IPS DF 4.7 (cell line): ENCODE measurements around the gene MLH3.
"Not testable (repeated sequence)": the region's sequence is repeated elsewhere in the genome, so short reads cannot be mapped to it uniquely, and the experiment has no call there.

Experiments
- DNase-seq: peaks from one replicate; pipeline ENCODE4 v3.0.0-alpha.2; 2013; ENCODE audit warnings: low spot score; ENCODE audit errors: extremely low read depth

The MLH3 gene

DNA sequence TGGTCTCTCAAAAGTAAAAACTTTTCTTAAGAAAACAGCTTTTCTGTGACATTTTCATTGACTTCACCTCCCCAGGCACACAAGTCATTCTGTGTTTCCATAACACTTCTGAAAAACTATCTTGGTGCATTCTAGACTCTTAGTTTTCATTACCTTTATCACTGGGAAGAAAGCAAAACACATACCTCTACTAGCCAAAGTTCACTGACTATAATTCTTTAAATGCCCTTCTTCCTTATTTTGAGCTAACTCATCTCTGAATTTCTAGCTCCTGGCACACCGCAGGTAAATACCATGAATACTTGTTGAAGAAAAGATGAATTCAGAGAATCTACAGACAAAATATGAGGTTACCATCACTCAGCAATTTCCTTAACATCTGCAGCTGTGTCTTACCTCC is 21.1 kb downstream of the MLH3 start:
- DNase-seq = no peak

DNA sequence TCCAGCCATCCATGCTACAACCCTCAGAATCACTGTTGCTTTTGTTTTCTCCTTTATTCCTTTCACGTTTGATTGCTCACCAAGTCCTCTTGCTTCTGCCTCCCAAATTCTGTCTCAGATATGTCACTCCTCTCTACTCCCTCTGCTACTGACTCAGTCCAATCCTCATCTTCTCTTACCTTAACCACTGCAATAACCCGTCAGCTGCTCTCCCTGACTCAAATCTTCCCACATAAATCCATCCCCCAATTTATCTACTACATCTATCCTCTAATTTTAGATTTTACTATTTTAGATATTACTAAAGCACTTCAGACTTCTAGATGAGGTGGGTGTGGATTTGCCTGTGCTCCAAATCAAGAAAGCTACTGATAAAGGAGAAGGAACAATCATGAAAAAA is 25.4 kb downstream of the MLH3 start:
- DNase-seq = no peak

DNA sequence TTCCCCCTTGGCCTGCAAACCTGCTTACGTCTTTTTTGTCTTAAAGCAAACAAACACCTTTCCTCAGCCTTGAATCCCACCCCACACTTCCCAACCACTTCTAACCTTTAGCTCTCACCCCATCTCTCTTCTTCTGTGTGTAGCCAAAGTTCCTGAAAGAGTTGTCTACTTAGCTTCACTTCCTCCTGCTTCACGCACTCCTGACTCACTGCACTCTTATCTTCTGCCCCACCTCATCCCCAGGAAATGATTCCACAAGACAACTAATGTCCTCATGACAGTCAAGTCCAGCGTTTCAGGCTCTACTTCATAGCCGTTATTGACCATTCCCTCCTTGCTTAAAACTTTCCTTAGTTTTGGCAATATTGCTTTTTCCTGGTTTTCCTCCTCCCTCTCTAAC is 26.2 kb downstream of the MLH3 start:
- DNase-seq = no peak

DNA sequence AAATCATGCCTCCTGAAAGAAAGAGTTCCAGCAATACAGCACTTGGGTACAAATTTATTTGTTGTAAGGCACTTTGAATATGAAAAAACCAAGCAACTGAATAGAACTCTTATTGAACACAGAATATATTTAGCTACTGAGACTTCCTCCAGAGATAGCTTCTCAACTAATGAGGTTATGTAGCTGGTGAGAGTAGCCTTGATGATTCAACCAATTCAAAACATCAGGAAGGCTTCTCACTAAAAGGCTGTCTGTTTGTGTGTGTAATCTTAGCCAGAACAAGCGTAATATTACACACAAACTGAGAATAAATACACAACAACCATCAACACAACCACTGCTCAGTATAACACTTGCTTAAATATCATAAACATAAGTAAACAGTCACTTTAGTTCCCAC is 28.2 kb downstream of the MLH3 start:
- no peak for DNase-seq

DNA sequence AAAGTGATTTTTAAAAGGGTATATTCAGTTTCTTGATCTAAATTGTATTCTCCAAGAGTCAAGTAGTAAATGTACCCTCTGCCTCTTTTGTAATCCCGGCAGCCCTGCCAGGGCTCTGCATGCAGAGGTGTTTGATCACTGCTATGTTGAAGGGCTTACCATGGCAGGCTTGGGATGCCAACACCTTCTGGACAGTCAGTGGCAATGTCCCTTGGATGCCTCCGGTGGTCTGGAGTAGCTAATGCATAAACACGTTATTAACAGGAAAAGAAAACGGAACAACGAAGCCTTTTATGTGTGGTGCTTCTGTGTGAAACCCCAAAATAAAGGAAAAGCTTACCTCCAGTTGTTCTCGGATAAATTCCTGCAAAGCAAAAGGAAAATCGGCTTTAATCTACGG is 28.6 kb downstream of the MLH3 start:
- no peak for DNase-seq

DNA sequence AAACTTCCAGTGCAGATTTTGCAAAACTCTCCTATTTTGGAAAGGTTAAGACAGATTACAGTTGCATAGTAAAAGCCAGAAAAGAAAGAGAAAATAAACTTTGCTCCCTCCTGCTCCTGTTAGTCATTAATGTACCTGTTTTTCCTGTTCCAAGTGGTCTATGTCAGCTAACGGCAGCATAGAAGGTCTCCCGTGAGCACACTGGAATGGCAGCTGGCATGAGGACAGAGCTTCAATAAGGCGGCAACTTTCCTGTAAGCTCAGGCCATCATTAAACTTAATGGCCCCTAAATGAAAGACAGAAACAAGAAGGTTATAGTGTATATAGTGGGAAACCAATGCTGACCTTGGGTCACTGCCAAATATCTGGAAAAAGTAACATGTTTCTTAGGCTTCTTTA is 32.6 kb downstream of the MLH3 start:
- DNase-seq = no peak

DNA sequence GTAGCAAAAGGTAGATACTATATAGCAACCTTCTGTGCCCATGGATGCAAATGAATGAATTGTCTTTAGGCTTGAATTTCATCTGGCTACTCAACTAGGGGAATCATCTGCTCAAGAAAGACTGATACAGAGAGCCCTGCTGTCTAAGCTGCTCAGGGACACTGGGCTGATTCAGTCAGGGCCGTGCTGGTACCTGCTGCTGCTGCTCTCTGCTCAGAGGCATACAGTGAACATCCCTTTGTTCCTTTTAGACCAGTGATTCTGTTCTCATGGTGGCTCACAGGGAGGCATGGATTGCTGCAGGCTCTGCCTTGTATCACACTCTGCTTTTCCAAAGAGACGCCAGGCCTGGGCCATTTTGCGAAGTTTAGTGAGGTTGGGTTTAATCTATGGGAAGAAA is 34.5 kb downstream of the MLH3 start:
- no peak for DNase-seq

DNA sequence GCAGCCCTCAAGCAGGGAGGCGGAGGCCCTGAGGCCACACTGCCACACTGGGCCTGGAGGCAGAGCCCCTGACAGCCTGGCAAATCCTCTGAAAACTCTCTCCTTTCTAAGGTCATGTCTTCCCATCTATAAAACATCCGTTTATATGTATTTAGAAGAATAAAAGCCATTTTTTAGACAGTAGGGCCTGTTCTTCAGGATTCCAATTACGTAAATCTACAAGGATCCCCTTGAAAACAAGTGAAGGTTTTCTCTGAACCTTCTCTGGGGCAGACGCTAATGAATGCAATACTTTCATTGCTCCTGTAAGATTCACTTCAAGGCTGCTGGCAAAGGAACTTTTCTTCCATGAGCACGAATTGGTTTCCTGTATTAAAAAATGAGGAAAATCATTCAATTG is 35.8 kb downstream of the MLH3 start:
- no peak for DNase-seq

DNA sequence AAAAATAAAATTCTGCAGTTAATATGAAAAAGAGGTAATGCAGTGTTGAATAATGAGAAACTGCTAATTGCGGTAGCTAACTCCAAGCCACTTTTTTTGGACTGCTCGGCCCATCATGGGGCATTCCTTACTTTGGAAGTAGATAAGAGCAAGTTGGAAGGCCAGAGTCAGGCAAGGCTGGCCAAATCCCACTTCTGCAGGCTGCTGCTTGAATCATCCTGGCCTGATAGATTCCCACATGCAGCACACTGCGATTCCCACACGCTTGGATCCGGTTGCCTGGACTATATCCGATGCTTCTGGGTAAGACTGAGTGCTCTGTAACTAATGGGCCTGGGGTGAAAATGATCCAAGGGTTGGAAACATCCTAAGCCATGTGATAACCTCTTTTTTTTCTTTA is 38.0 kb downstream of the MLH3 start:
- no peak for DNase-seq

DNA sequence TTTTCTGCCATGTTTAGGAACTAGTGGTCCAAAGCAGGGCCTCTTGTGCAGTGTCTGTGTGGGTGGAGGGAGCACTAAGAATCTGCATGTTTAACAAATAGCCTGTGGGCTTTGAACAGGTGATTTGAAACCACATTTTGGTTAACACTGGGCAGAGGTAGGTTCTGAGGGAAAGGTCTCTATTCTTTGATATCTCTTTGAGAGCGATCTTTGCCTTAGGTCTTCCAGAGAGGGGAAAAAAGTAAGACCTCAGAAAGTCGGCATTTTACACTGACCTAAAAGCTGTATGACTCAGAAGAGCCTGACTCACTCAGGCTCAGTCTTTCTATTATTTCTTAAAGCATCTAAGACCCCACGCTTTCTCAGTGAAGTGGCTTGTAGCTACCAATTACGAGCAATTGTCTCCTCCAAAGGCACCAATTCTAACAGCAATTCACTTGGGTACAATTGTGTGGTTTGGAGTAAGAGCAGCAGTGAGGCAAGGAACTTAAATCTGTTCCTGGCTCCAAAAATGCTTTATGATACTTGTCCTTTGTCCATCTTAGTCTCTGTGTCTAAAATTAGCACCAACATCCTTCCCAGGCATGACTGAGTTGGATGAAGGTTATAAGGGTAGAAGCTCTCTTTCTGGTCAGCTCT is 39.8 kb downstream of the MLH3 start:
- no peak for DNase-seq

DNA sequence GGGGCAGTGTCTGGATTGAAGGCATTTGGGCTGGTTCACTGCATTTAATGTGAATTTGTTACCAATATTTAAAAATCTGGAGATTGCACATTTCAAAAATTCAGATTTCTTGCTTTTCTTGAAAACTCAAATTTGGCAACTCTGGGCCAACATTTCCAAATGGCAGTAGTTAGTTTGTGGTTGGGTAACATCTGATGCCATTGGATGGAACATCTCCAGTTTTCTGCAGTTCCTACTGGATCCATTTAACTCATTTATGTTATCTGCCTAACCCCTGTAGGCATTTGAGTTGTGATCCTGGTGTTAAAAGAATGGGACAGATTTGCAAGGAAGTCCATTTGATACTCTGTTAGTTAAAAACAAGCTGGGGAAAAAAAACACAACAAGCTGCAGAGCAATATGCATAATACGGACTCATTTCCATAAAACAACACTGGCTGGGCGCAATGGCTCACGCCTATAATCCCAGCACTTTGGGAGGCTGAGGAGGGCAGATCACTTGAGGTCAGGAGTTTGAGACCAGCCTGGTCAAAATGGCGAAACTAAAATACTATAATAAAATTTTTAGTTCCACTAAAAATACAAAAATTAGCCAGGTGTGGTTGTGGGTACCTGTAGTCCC is 40.7 kb downstream of the MLH3 start:
- no peak for DNase-seq

DNA sequence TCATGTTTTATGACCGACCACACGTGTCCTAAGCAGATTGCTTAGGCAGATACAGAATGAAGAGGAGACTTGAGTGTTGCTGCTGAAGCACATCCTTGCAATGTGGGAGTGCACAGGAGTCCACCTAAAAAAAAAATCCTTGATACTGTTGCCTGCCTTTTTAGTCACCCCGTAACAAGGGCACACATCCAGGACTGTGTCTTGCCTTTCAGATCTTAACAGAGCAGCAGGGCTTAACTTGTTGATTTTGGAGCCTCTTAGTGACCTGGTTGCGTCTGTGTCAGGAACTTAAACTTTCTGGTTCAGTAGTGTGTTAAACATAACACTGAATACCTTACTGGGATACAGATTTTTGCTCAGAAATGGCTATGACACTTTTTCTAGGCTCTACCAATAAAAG is 42.1 kb downstream of the MLH3 start:
- DNase-seq = no peak

DNA sequence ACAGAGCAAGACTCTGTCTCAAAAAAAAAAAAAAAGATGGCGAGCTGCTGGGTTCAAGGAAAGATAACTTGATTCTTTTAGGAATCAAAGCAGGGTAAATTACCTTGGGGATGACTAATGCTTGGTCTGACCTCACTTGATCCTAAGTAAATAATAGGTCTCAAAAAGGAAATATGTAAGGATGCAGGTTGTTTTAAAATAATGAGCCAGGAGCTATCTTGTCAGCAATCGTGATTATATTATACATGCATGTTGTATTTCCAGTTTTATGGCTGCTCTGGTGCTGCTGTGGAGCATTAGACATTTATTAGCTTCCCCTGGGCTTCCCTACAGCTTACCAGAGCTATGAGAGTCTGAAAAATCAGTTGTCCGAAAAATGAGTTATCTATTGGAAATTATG is 45.9 kb downstream of the MLH3 start:
- DNase-seq = no peak

DNA sequence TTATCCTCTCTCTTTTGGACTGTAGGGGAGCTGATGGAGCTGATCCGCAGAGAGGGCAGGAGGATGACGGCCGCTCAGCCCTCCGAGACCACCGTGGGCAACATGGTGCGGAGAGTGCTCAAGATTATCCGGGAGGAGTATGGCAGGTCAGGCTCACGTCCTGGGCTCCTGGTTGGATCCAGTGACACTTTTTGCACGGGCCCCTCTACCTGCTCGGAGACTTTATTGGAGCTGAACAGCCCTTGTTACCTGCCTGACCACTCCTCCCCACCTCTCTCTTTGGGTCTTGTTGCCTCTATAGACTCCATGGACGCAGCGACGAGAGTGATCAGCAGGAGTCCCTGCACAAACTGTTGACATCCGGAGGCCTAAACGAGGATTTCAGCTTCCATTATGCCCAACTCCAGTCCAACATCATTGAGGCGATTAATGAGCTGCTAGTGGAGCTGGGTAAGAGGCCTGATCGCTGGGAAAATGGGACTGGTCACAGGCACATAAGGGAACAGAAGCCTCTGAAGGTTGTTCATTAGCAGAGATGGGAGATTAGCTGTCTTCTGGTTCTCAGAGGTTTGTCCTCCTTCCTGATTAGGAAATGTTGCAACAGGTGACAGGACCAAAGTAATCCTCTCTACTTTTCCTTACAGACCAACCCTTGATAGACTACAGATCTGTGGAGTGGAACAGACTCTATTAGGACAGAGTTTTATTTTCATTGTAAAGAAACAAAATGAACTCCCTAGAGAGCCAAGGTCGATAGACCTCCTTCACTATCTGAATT is 47.8 kb downstream of the MLH3 start:
- DNase-seq = no peak

DNA sequence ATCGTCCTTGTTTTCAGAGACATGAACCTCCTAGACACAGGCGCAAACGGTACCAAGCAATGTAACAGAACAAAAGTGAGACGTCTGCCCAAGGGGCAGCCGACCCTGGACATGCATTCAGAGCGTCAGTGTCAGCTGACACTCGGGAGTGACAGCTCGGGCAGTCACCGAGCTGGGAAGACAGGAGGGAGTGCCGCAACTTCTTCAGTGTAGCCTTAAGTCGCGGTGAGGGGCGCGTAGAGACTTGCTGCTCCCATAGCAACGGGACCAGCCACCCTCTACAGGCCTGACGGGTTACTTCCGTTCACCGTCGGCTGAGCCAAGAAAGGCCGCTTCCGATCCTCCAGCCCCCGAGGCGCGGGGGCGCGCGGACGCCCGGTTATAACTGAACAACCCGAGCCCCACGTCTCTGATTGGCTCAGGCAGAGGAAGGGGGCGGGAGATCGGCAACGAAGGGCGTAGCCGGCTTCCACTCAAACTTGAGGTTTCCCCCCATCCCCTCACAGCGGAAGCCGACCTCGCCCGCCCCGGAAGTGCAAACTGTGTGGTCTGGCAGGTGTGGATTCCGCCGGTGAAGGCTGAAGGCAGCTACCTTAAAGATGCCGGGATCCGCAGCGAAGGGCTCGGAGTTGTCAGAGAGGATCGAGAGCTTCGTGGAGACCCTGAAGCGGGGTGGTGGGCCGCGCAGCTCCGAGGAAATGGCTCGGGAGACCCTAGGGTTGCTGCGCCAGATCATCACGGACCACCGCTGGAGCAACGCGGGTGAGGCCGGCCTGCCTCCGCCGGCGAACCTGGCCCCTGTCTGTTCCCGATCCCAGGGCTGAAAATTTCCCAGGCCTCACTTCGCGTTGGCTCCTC is 48.6 kb downstream of the MLH3 start, which contains the start of gene EIF2B2:
Gene EIF2B2, plus strand, starts transcription at position 530 of the 858 bp plus-strand sequence. Its CDS starts 70 bp downstream, at position 600.
- DNase-seq = peak; percentile 94

DNA sequence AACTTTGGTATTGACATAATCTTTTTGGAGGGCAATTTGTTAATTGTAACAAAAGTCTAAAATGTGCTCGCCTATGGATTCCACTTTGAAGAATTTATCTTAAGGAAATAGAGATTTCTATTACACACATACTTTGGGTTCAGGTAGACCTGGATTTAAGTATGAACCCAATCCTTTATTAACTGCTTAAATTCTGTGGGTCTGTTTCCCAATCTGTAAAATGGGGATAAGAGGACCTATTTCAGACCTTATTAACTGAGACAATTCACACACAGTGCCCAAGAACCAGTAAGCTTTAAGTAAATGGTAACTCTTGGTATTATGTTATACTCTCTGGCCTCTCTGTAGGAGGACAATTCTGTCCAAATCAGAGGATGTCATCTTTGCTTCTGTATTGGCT is 49.4 kb downstream of the MLH3 start:
- no peak for DNase-seq

DNA sequence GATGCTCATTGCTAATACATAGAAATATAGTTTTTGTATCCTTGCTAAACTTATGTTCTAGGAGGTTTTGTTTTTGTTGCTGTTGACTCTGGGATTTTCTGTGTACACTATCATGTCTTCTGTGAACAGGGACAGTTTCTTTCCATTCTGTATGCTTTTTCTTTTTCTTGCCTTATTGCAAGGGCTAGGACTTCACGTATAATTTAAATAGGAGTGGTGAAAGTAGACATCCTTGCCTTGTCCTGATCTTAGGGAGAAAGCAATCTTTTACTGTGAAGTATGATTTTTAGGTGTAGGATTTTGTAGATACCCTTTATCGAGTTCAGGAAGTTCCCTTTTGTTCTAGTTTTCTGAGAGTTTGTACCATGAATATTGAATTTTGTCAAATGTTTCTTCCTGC is 50.0 kb downstream of the MLH3 start:
- no peak for DNase-seq

DNA sequence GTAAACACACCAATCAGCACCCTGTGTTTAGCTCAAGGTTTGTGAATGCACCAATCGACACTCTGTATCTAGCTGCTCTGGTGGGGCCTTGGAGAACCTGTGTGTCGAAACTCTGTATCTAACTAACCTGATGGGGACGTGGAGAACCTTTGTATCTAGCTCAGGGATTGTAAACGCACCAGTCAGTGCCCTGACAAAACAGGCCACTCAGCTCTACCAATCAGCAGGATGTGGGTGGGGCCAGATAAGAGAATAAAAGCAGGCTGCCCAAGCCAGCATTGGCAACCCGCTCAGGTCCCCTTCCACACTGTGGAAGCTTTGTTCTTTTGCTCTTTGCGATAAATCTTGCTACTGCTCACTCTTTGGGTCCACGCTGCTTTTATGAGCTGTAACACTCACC is 55.5 kb downstream of the MLH3 start:
- not testable (repeated sequence) for DNase-seq

DNA sequence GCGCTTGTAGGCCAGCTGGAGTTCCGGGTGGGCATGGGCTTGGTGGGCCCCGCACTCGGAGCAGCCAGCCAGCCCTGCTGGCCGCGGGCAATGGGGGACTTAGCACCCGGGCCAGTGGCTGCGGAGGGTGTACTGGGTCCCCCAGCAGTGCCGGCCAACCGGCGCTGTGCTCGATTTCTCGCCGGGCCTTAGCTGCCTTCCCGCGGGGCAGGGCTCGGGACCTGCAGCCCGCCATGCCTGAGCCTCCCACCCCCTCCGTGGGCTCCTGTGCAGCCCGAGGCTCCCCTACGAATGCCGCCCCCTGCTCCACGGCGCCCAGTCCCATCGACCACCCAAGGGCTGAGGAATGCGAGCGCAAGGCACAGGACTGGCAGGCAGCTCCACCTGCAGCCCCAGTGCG is 57.1 kb downstream of the MLH3 start:
- DNase-seq = not testable (repeated sequence)

DNA sequence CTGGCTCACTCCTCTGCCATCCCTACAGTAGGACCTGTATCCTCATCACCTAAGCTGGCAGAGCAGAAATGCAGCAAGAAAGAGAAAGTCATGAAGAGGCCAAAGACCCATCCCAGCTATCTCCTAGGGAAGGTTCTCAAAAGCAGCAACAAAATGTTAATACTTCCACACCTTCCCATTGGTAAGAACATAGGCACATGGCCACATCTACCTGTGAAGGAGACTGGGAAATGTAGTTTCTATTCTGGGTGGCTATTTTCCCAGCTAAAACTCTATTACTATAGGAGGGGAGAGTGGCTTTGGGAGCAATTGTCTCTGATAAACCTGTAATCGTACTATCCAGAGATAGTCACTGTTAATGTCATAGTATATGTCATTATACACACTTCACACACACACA is 62.3 kb downstream of the MLH3 start:
- DNase-seq = no peak

DNA sequence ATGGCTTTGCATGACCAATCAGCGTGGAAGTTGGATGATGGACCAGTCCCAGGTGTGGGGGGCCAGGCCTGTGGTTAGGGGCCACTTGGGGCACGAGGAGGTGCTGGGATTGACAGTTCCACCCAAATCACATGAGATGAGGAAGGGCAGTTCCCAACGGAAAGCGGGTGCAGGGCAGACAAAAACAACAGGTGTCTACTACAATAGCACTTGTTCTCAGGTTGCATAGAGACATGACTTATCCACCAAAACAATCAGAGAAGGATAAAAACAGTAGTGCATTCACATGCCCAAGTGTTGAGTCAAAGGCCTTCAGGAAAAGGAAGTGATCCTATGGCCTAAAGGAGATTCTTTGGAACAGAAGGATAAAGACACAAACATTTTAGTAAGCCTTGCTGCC is 63.1 kb downstream of the MLH3 start:
- no peak for DNase-seq

DNA sequence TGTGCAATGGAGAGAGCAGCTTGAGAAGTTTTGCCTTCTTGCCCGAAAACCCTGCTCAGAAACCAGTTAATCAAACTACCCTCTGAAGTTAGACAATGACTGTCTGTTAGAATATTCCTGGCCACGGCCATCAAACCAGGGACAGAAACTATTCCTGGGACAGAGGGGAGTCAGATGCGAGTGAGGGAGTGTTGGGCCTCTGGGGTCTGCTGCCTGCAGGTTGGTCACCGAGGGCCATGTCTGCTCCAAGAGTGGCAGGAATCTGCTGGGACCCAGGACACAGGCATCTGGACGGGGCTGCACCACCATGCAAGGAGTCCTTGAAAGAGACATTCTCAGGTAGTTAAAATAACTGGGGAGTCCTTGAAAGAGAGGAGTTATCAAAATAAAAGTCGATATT is 65.5 kb downstream of the MLH3 start:
- DNase-seq = no peak
